ENCODE data around the gene SYT13. TPM values are rescaled to one million over a fixed set of nuclear protein-coding genes. Genes with fewer than 3 reads are reported as not detected.

SYT13 gene
- total RNA-seq, 1 donor from 2014 or later: not detected

DNA sequence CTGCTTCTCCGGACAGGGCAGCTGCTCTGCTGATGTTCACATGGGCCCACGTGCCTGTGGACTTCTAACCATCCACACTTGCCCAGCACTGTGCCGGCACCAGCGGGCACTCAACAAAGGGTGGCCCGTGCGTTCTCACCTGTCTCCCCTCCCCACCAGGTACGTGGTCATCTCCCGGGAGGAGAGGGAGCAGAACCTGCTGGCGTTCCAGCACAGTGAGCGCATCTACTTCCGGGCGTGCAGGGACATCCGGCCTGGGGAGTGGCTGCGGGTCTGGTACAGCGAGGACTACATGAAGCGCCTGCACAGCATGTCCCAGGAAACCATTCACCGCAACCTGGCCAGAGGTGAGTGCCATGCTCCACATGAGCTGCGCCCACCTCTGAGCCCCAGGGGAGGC is 66.7 kb downstream of the SYT13 start:
- no peak for DNase-seq (ENCODE audit: low read depth, low spot score)

- no peak for DNase-seq (ENCODE audit: low read depth, low spot score)
Measured at GRCh38 chr11:45218705-45219104, 67.4 kb downstream of the SYT13 start.

- no peak for DNase-seq (ENCODE audit: low read depth, low spot score)
Measured at GRCh38 chr11:45217991-45218390, 68.2 kb downstream of the SYT13 start.

GRCh38 chr11:45216901-45217300 is 69.2 kb downstream of the SYT13 start:
- no peak for DNase-seq (ENCODE audit: low read depth, low spot score)

GRCh38 chr11:45216031-45216430 is 70.1 kb downstream of the SYT13 start:
- no peak for DNase-seq (ENCODE audit: low read depth, low spot score)

GRCh38 chr11:45215098-45215865 is 70.9 kb downstream of the SYT13 start:
- no peak for DNase-seq (ENCODE audit: low read depth, low spot score)

GRCh38 chr11:45213717-45214116 is 72.4 kb downstream of the SYT13 start:
- DNase-seq (ENCODE audit: low read depth, low spot score): no peak

- no peak for DNase-seq (ENCODE audit: low read depth, low spot score)
Measured at GRCh38 chr11:45213316-45213665, 72.8 kb downstream of the SYT13 start.

DNA sequence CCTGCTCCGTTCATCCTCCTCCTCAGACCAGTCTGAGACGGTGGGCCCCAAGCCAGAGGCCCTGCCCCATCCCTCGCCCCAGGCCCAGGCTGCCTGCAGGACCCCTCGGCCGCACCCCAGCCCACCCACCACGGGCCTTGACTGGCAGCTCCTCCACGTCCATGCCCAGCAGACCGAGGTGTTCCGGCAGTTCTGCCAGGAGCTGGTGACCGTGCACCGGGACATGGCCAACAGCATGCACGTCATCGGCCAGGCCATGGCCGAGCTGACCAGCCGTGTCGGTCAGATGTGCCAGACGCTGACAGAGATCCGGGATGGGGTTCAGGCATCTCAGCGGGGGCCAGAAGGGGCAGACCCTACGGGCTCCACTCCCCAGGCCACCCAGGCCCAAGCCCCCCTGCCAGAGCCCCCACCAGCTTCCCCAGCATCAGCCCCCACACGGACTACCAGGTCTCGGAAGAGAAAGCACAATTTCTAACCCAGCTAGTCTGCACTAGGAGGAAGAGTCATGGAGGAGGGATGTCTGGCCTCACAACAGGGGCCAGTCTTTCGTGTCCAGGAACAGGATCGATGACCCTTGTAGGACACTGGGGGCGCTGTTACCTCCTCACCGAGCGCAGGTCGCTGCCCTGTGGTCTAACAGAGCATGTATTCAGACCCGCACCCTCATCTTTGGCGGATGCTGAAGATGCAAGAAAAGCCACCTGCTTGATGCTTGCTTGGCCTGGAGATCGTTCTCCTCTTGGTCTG is 73.4 kb downstream of the SYT13 start:
- DNase-seq (ENCODE audit: low read depth, low spot score): no peak

GRCh38 chr11:45211732-45212131 is 74.4 kb downstream of the SYT13 start:
- DNase-seq (ENCODE audit: low read depth, low spot score): no peak

GRCh38 chr11:45210846-45211245 is 75.3 kb downstream of the SYT13 start:
- no peak for DNase-seq (ENCODE audit: low read depth, low spot score)

GRCh38 chr11:45209891-45210699 is 76.0 kb downstream of the SYT13 start:
- no peak for DNase-seq (ENCODE audit: low read depth, low spot score)

GRCh38 chr11:45209000-45209879 is 76.9 kb downstream of the SYT13 start:
- no peak for DNase-seq (ENCODE audit: low read depth, low spot score)

- DNase-seq (ENCODE audit: low read depth, low spot score): no peak
Measured at GRCh38 chr11:45208135-45208534, 78.0 kb downstream of the SYT13 start.

DNA sequence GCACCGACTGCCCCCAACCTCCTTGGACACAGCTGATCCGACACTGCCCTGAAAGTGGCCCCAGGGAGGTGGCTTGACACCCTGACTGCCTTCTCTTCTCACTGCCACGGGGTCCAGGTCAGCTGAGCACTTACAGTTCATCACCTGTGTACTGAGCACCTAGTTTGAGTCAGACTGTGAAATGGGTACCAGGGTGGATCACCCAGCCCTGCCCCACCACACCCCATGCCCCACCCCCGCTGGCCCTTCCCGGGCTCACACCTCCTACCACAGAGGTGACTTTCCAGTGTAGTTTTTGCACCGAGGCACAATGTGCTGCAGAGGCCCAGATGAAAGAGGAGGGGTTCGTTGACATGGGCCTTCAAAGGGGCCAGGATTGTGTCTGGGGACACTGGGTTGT is 80.2 kb downstream of the SYT13 start:
- DNase-seq (ENCODE audit: low read depth, low spot score): no peak

DNA sequence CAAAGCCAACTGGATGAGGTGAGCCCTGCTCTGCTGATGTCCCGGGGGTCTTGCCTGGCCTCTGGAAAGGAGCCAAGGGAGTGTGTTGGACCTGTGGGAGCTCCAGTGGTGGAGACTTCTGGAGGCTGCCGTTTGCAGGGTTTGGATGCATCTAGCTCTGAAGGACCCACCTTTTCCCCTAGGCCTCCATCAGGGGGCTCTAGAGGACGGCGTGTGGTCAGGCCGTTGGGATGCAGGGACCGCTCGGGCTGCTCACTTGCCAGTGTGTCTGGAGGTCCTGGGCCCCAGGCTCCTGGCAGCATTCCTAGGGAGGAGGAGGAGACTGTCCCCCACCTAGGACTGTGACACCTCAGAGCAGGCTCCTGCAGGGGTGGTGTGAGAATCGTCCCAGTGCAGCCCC is 81.4 kb downstream of the SYT13 start:
- no peak for DNase-seq (ENCODE audit: low read depth, low spot score)

DNA sequence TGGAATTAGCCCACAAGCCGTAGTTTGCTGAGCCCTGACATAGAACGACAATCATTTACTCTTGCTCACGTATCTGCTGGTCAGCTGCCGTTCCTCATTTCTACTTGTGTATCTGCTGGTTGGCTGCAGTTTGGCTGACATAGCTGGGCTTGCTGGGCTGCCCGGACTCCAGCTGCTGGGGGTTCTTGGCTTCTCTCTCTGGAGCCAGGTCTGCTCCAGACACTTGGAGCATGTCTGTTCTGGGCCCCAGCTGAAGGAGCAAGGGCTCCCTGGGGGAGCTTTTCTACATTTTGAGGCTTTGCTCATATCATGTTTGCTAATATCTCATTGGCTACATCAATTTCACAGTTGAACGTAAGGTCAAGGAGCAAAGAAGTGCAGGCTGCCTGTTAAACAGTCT is 92.4 kb downstream of the SYT13 start:
- DNase-seq (ENCODE audit: low read depth, low spot score): no peak

All from pulmonary artery endothelial cell (primary cell).